ENCODE data around the gene SNRPA1.

The SNRPA1 gene

GRCh38 chr15:101322016-101322695 is 27.1 kb upstream of the SNRPA1 start:
- no peaks in the 10 kb centered on the region for H3K79me2 ChIP-seq (ENCODE audit: low read length)
- no peak overlapping the region for H2AFZ ChIP-seq (ENCODE audit: low read depth, low read length)
- H3K4me3 ChIP-seq (ENCODE audit: low read length): no peak overlapping the region
- no peak overlapping the region for H3K27ac ChIP-seq (ENCODE audit: low read length)
- no peak for TF ChIP-seq CTCF (IDR thresholded peaks at IDR 0.05; ENCODE audit: low read depth, low read length)
- TF ChIP-seq EZH2phosphoT487 (IDR thresholded peaks at IDR 0.05; ENCODE audit: low read depth): no peak
- H3K4me2 ChIP-seq (ENCODE audit: low read length): no peak overlapping the region
- H3K9ac ChIP-seq (ENCODE audit: low read length): no peak overlapping the region
- no peaks in the 10 kb centered on the region for H3K9me3 ChIP-seq (ENCODE audit: insufficient read depth, low read length)
- H3K36me3 ChIP-seq (replicated peaks; ENCODE audit: low read depth, low read length): no peaks in the 10 kb centered on the region
- H3K4me1 ChIP-seq (ENCODE audit: low read length): no peaks in the 10 kb centered on the region
- H4K20me1 ChIP-seq (ENCODE audit: insufficient read depth, low read length): no peaks in the 10 kb centered on the region
- peaks cover 17% of the 10 kb centered on the region for H3K27me3 ChIP-seq (ENCODE audit: low read depth, low read length)

- no peak overlapping the region for H3K27ac ChIP-seq (ENCODE audit: low read length)
- H3K4me3 ChIP-seq (ENCODE audit: low read length): no peak overlapping the region
- H3K27me3 ChIP-seq (ENCODE audit: low read depth, low read length): peaks cover 18% of the 10 kb centered on the region
- H4K20me1 ChIP-seq (ENCODE audit: insufficient read depth, low read length): no peaks in the 10 kb centered on the region
- H3K9ac ChIP-seq (ENCODE audit: low read length): no peak overlapping the region
- no peak overlapping the region for H2AFZ ChIP-seq (ENCODE audit: low read depth, low read length)
- no peaks in the 10 kb centered on the region for H3K79me2 ChIP-seq (ENCODE audit: low read length)
- H3K4me1 ChIP-seq (ENCODE audit: low read length): no peaks in the 10 kb centered on the region
- no peaks in the 10 kb centered on the region for H3K9me3 ChIP-seq (ENCODE audit: insufficient read depth, low read length)
- TF ChIP-seq EZH2phosphoT487 (IDR thresholded peaks at IDR 0.05; ENCODE audit: low read depth) (no peak), CTCF (IDR thresholded peaks at IDR 0.05; ENCODE audit: low read depth, low read length) (no peak)
- H3K36me3 ChIP-seq (replicated peaks; ENCODE audit: low read depth, low read length): no peaks in the 10 kb centered on the region
- no peak overlapping the region for H3K4me2 ChIP-seq (ENCODE audit: low read length)
These were observed 25.5 kb upstream of the SNRPA1 start for GRCh38 chr15:101320501-101321052.

GRCh38 chr15:101318839-101319238 is 23.8 kb upstream of the SNRPA1 start:
- no peaks in the 10 kb centered on the region for H3K9me3 ChIP-seq (ENCODE audit: insufficient read depth, low read length)
- no peak overlapping the region for H2AFZ ChIP-seq (ENCODE audit: low read depth, low read length)
- H3K9ac ChIP-seq (ENCODE audit: low read length): no peak overlapping the region
- H3K79me2 ChIP-seq (ENCODE audit: low read length): no peaks in the 10 kb centered on the region
- peaks cover 18% of the 10 kb centered on the region for H3K27me3 ChIP-seq (ENCODE audit: low read depth, low read length)
- no peak overlapping the region for H3K4me3 ChIP-seq (ENCODE audit: low read length)
- no peak for TF ChIP-seq EZH2phosphoT487 (IDR thresholded peaks at IDR 0.05; ENCODE audit: low read depth)
- TF ChIP-seq CTCF (IDR thresholded peaks at IDR 0.05; ENCODE audit: low read depth, low read length): no peak
- no peak overlapping the region for H3K27ac ChIP-seq (ENCODE audit: low read length)
- H3K4me2 ChIP-seq (ENCODE audit: low read length): no peak overlapping the region
- no peaks in the 10 kb centered on the region for H3K36me3 ChIP-seq (replicated peaks; ENCODE audit: low read depth, low read length)
- H3K4me1 ChIP-seq (ENCODE audit: low read length): no peaks in the 10 kb centered on the region
- H4K20me1 ChIP-seq (ENCODE audit: insufficient read depth, low read length): no peaks in the 10 kb centered on the region

GRCh38 chr15:101318147-101318819 is 23.2 kb upstream of the SNRPA1 start:
- TF ChIP-seq EZH2phosphoT487 (IDR thresholded peaks at IDR 0.05; ENCODE audit: low read depth): no peak
- no peak for TF ChIP-seq CTCF (IDR thresholded peaks at IDR 0.05; ENCODE audit: low read depth, low read length)

More at GRCh38 chr15:101318147-101318819, 23.2 kb upstream of the SNRPA1 start:
- Histone ChIP-seq H3K9me3 (ENCODE audit: insufficient read depth, low read length) (no peaks in the 10 kb centered on the region), H3K4me1 (ENCODE audit: low read length) (no peaks in the 10 kb centered on the region), H2AFZ (ENCODE audit: low read depth, low read length) (no peak overlapping the region), H3K27me3 (ENCODE audit: low read depth, low read length) (peaks cover 18% of the 10 kb centered on the region), H4K20me1 (ENCODE audit: insufficient read depth, low read length) (no peaks in the 10 kb centered on the region), H3K27ac (ENCODE audit: low read length) (no peak overlapping the region), H3K4me3 (ENCODE audit: low read length) (no peak overlapping the region), H3K9ac (ENCODE audit: low read length) (no peak overlapping the region), H3K79me2 (ENCODE audit: low read length) (no peaks in the 10 kb centered on the region), H3K4me2 (ENCODE audit: low read length) (no peak overlapping the region), H3K36me3 (replicated peaks; ENCODE audit: low read depth, low read length) (no peaks in the 10 kb centered on the region)
